ENCODE results near the gene RPS19BP1.
"Not testable (repeated sequence)": the region's sequence is repeated elsewhere in the genome, so short reads cannot be mapped to it uniquely, and the experiment has no call there.

The RPS19BP1 gene

GRCh38 chr22:39527481-39527961, 5.0 kb downstream of the RPS19BP1 start:
- no peak for DNase-seq

- no peak for DNase-seq
Observed at GRCh38 chr22:39526736-39527171, 5.8 kb downstream of the RPS19BP1 start.

GRCh38 chr22:39525658-39525975, 6.9 kb downstream of the RPS19BP1 start:
- DNase-seq, result no peak

GRCh38 chr22:39524753-39525657, 7.5 kb downstream of the RPS19BP1 start:
- no peak for DNase-seq

- DNase-seq, result no peak
Observed at GRCh38 chr22:39524089-39524752, 8.3 kb downstream of the RPS19BP1 start.

GRCh38 chr22:39522567-39523300, 9.8 kb downstream of the RPS19BP1 start:
- DNase-seq, result no peak

- not testable (repeated sequence) for DNase-seq
Observed at GRCh38 chr22:39522091-39522490, 10.5 kb downstream of the RPS19BP1 start.

- DNase-seq, result not testable (repeated sequence)
Observed at GRCh38 chr22:39521106-39521885, 11.3 kb downstream of the RPS19BP1 start.

- peak; percentile 93 for DNase-seq
Observed at GRCh38 chr22:39520226-39521105, 12.1 kb downstream of the RPS19BP1 start, which contains the start of gene ATF4. Gene ATF4 (plus strand): TSS chr22:39520562. CDS start chr22:39521446, 884 bp downstream.

- DNase-seq, result no peak
Observed at GRCh38 chr22:39519681-39520225, 12.8 kb downstream of the RPS19BP1 start.

GRCh38 chr22:39518996-39519680, 13.4 kb downstream of the RPS19BP1 start:
- no peak for DNase-seq

GRCh38 chr22:39518144-39518786, 14.3 kb downstream of the RPS19BP1 start:
- no peak for DNase-seq

GRCh38 chr22:39517470-39517869, 15.1 kb downstream of the RPS19BP1 start:
- DNase-seq, result no peak

- DNase-seq, result no peak
Observed at GRCh38 chr22:39515266-39516050, 17.1 kb downstream of the RPS19BP1 start.

- DNase-seq, result peak; percentile 31
Observed at GRCh38 chr22:39514373-39514973, 18.1 kb downstream of the RPS19BP1 start.

GRCh38 chr22:39513791-39514190, 18.8 kb downstream of the RPS19BP1 start:
- no peak for DNase-seq

GRCh38 chr22:39512026-39512425, 20.5 kb downstream of the RPS19BP1 start:
- DNase-seq, result no peak

GRCh38 chr22:39511226-39511625, 21.3 kb downstream of the RPS19BP1 start:
- no peak for DNase-seq

Data from activated effector memory CD4-positive, alpha-beta T cell treated with Interleukin-2 at 50 U/mL for 16 hours (primary cell).